GM21447 (cell line): ENCODE results near the gene ZBTB9.

Experiments
- ATAC-seq: cut with Tn5 transposase; IDR thresholded peaks from one replicate; pipeline ENCODE4 v1.9.1; 2021; ENCODE audit not compliant: unreplicated experiment

Gene ZBTB9

GRCh38 chr6:33432546-33432945 lies 21.8 kb upstream of the ZBTB9 start:
- no peak for ATAC-seq

GRCh38 chr6:33433001-33433543 lies 21.3 kb upstream of the ZBTB9 start:
- no peak for ATAC-seq

- no peak for ATAC-seq
Observed at GRCh38 chr6:33433544-33434191, 20.7 kb upstream of the ZBTB9 start.

- ATAC-seq: no peak
Observed at GRCh38 chr6:33434961-33435360, 19.4 kb upstream of the ZBTB9 start.

- ATAC-seq: no peak
Observed at GRCh38 chr6:33437666-33438065, 16.7 kb upstream of the ZBTB9 start.

GRCh38 chr6:33438978-33439594 lies 15.3 kb upstream of the ZBTB9 start:
- ATAC-seq: no peak

GRCh38 chr6:33439956-33440648 lies 14.3 kb upstream of the ZBTB9 start:
- no peak for ATAC-seq

GRCh38 chr6:33440649-33441309 lies 13.6 kb upstream of the ZBTB9 start:
- no peak for ATAC-seq

- no peak for ATAC-seq
Observed at GRCh38 chr6:33441457-33441856, 12.9 kb upstream of the ZBTB9 start.

GRCh38 chr6:33442283-33442682 lies 12.1 kb upstream of the ZBTB9 start:
- ATAC-seq: no peak

GRCh38 chr6:33443025-33443424 lies 11.4 kb upstream of the ZBTB9 start:
- no peak for ATAC-seq

- no peak for ATAC-seq
Observed at GRCh38 chr6:33443619-33444504, 10.5 kb upstream of the ZBTB9 start.

GRCh38 chr6:33445119-33445603 lies 9.2 kb upstream of the ZBTB9 start:
- no peak for ATAC-seq

GRCh38 chr6:33446356-33446755 lies 8.0 kb upstream of the ZBTB9 start:
- no peak for ATAC-seq

- no peak for ATAC-seq
Observed at GRCh38 chr6:33450434-33450833, 3.9 kb upstream of the ZBTB9 start.

- no peak for ATAC-seq
Observed at GRCh38 chr6:33451606-33452005, 2.8 kb upstream of the ZBTB9 start.

GRCh38 chr6:33452496-33452895 lies 1.9 kb upstream of the ZBTB9 start:
- ATAC-seq: no peak

- ATAC-seq: no peak
Observed at GRCh38 chr6:33453393-33454008, 875 bp upstream of the ZBTB9 start.

- no peak for ATAC-seq
Observed at GRCh38 chr6:33455051-33455450, 675 bp downstream of the ZBTB9 start.

- ATAC-seq: no peak
Observed at GRCh38 chr6:33456156-33456555, 1.8 kb downstream of the ZBTB9 start.
